Keratinocyte (primary cell): ENCODE measurements around the gene C21orf58. TPM values are rescaled to one million over a fixed set of nuclear protein-coding genes. Genes with fewer than 3 reads are reported as not detected.

ENCODE experiments used
- DNase-seq: peaks from one replicate; pipeline ENCODE4 v3.0.0-alpha.2; 2011; ENCODE audit warnings: low read depth, missing footprints, low spot score
- FAIRE-seq: peaks from 2 replicates; lab custom pipeline; 2011; peaks lifted over from hg19 to GRCh38; lab: Jason Lieb, UNC
- H2AFZ ChIP-seq: 2 replicates; pipeline ENCODE4 v1.6.0; 2012; ENCODE audit warnings: low read length, control low read depth, inconsistent platforms; ENCODE audit not compliant: control insufficient read depth
- H3K27ac ChIP-seq: 2 replicates; pipeline ENCODE4 v1.5.1; 2011; ENCODE audit warnings: low read length; ENCODE audit not compliant: control insufficient read depth, insufficient read depth
- H3K27me3 ChIP-seq: 3 replicates; pipeline ENCODE4 v1.6.0; 2011; ENCODE audit warnings: low read length; ENCODE audit not compliant: control insufficient read depth, insufficient read depth; ENCODE audit errors: extremely low read depth
- H3K36me3 ChIP-seq, 2 experiments: 2 replicates in 1 of 2; 3 replicates in 1 of 2; pipeline ENCODE4 v1.5.1; 2011; ENCODE audit warnings: low read length in 2 of 2, mild to moderate bottlenecking in 1 of 2; ENCODE audit not compliant: control insufficient read depth in 2 of 2, insufficient read depth in 2 of 2; ENCODE audit errors: extremely low read depth in 1 of 2
- H3K4me1 ChIP-seq: 3 replicates; pipeline ENCODE4 v1.5.1; 2011; ENCODE audit warnings: low read length; ENCODE audit not compliant: control insufficient read depth, insufficient read depth; ENCODE audit errors: extremely low read depth
- H3K4me2 ChIP-seq: 3 replicates; pipeline ENCODE4 v1.6.0; 2011; ENCODE audit warnings: low read depth, low read length; ENCODE audit not compliant: control insufficient read depth, insufficient read depth; ENCODE audit errors: extremely low read depth
- H3K4me3 ChIP-seq, 3 experiments: fragments of 200-600 bp in 1 of 3; sonication (generic) in 1 of 3; 2 replicates in 2 of 3; 3 replicates in 1 of 3; pipeline ENCODE4 v1.5.1; 2011 to 2016; ENCODE audit warnings: low read length in 3 of 3, mild to moderate bottlenecking in 3 of 3, control low read depth in 2 of 3, inconsistent platforms in 1 of 3, low read depth in 1 of 3, mixed read lengths in 1 of 3, mixed run types in 1 of 3, moderate library complexity in 1 of 3; ENCODE audit not compliant: control insufficient read depth in 2 of 3, insufficient read depth in 2 of 3; ENCODE audit errors: extremely low read depth in 1 of 3
- H3K79me2 ChIP-seq: 2 replicates; pipeline ENCODE4 v1.6.0; 2012; ENCODE audit warnings: low read length; ENCODE audit not compliant: control insufficient read depth, insufficient read depth
- H3K9ac ChIP-seq: 3 replicates; pipeline ENCODE4 v1.6.0; 2011; ENCODE audit warnings: low read length; ENCODE audit not compliant: control insufficient read depth, insufficient read depth; ENCODE audit errors: extremely low read depth
- H3K9me1 ChIP-seq: 3 replicates; pipeline ENCODE4 v1.6.0; 2011; ENCODE audit warnings: low read length; ENCODE audit not compliant: control insufficient read depth, insufficient read depth; ENCODE audit errors: extremely low read depth
- H3K9me3 ChIP-seq: 2 replicates; pipeline ENCODE4 v1.5.1; 2012; ENCODE audit warnings: low read depth, low read length; ENCODE audit not compliant: control insufficient read depth
- H4K20me1 ChIP-seq: 3 replicates; pipeline ENCODE4 v1.6.0; 2011; ENCODE audit warnings: low read length; ENCODE audit not compliant: control insufficient read depth, insufficient read depth; ENCODE audit errors: extremely low read depth
- CTCF ChIP-seq, 3 experiments: IDR thresholded peaks in 1 of 3; conservative IDR thresholded peaks in 1 of 3; optimal IDR thresholded peaks in 1 of 3; 2 replicates in 2 of 3; 3 replicates in 1 of 3; pipeline versions ENCODE3 to v1.5.1; 2011; ENCODE audit warnings: low read length in 3 of 3, mild to moderate bottlenecking in 3 of 3, moderate library complexity in 2 of 3, control low read depth in 1 of 3, inconsistent platforms in 1 of 3; ENCODE audit not compliant: insufficient read depth in 2 of 3; ENCODE audit errors: extremely low read depth in 1 of 3
- EZH2 ChIP-seq: IDR thresholded peaks from one replicate; pipeline ENCODE4 v1.6.1; 2012; ENCODE audit warnings: inconsistent platforms, mild to moderate bottlenecking, low read length, moderate library complexity
- dilution Hi-C: fragments of 300-500 bp; cut with MboI; formaldehyde crosslinking; loops from one replicate; pipeline ENCODE4 v1.7.0; 2020; ENCODE audit warnings: low sequenced_read_pairs; ENCODE audit not compliant: extremely low pct_ligation_motif_present
- polyA plus RNA-seq, 5 experiments: library from polyadenylated mRNA; depleted of rRNA in 3 of 5; stranded (reverse) in 3 of 5; stranded (forward) in 1 of 5; unstranded in 1 of 5; fragments of >200 nt; gene quantifications; 1 replicate in 1 of 5; 2 replicates in 3 of 5; 3 replicates in 1 of 5; pipeline versions ENCODE4 v1.2.1 to v1.2.3, GENCODE V29; 2011 to 2012; ENCODE audit warnings: missing spikeins in 2 of 5, low read depth in 1 of 5, low replicate concordance in 1 of 5

The C21orf58 gene
- polyA plus RNA-seq, 1 donor (not counting 4 experiments of a cell fraction or from before 2014, with no cell fraction given) = 1.2 TPM

GRCh38 chr21:46319186-46319585 is 4.5 kb downstream of the C21orf58 start:
- H3K4me3 ChIP-seq = no peak overlapping the region
- no peaks in the 10 kb centered on the region for H3K36me3 ChIP-seq
- dilution Hi-C loops = no loop called here
- H3K9ac ChIP-seq = no peak overlapping the region
- no peaks in the 10 kb centered on the region for H3K9me3 ChIP-seq
- no peaks in the 10 kb centered on the region for H3K9me1 ChIP-seq
- peaks cover 13% of the 10 kb centered on the region for H3K4me1 ChIP-seq
- no peaks in the 10 kb centered on the region for H3K27me3 ChIP-seq
- no peak for DNase-seq
- H3K79me2 ChIP-seq = peaks cover 30% of the 10 kb centered on the region
- no peak overlapping the region for H3K27ac ChIP-seq
- FAIRE-seq = no peak
- no peaks in the 10 kb centered on the region for H4K20me1 ChIP-seq
- H3K4me2 ChIP-seq = no peak overlapping the region
- TF ChIP-seq EZH2 = no peak
- no peak for TF ChIP-seq CTCF (optimal IDR thresholded peaks at IDR 0.05 in 1 of 3, IDR thresholded peaks at IDR 0.05 in 1 of 3, conservative IDR thresholded peaks at IDR 0.05 in 1 of 3; ENCODE audit: extremely low read depth in 1 of 3, insufficient read depth in 2 of 3, low read length in 3 of 3)
- H2AFZ ChIP-seq = no peak overlapping the region

GRCh38 chr21:46318464-46318845 is 5.2 kb downstream of the C21orf58 start:
- Histone ChIP-seq H3K9ac (no peak overlapping the region), H3K27ac (no peak overlapping the region), H3K36me3 (no peaks in the 10 kb centered on the region), H3K4me2 (no peak overlapping the region), H3K9me3 (no peaks in the 10 kb centered on the region), H3K4me3 (no peak overlapping the region), H3K4me1 (peaks cover 13% of the 10 kb centered on the region), H4K20me1 (no peaks in the 10 kb centered on the region), H3K27me3 (no peaks in the 10 kb centered on the region), H3K9me1 (no peaks in the 10 kb centered on the region), H3K79me2 (peaks cover 29% of the 10 kb centered on the region), H2AFZ (no peak overlapping the region)
- DNase-seq (no peak), FAIRE-seq (no peak)
- dilution Hi-C loops = no loop called here
- no peak for TF ChIP-seq CTCF (optimal IDR thresholded peaks at IDR 0.05 in 1 of 3, IDR thresholded peaks at IDR 0.05 in 1 of 3, conservative IDR thresholded peaks at IDR 0.05 in 1 of 3; ENCODE audit: extremely low read depth in 1 of 3, insufficient read depth in 2 of 3, low read length in 3 of 3)
